Neuronal stem cell (in vitro differentiated cells): ENCODE measurements around the gene CAMKK2.
A peak's percentile ranks its signal among the peaks of the same experiment; 100 is the strongest.

ENCODE experiments used
- DNase-seq: peaks from one replicate; pipeline ENCODE4 v3.0.0-alpha.2; 2013; ENCODE audit warnings: low spot score
- H2AFZ ChIP-seq: one replicate; pipeline ENCODE4 v1.6.1; 2013; ENCODE audit warnings: mild to moderate bottlenecking, low read length, inconsistent platforms
- H2AK5ac ChIP-seq: 2 replicates; pipeline ENCODE4 v1.6.1; 2013; ENCODE audit warnings: low read depth, mild to moderate bottlenecking, inconsistent platforms, low read length, moderate library complexity, mixed read lengths
- H2BK120ac ChIP-seq: 2 replicates; pipeline ENCODE4 v1.6.1; 2013; ENCODE audit warnings: low read depth, mild to moderate bottlenecking, inconsistent platforms, low read length, moderate library complexity, mixed read lengths
- H2BK12ac ChIP-seq: one replicate; pipeline ENCODE4 v1.6.1; 2013; ENCODE audit warnings: low read length, inconsistent platforms
- H2BK15ac ChIP-seq: 2 replicates; pipeline ENCODE4 v1.6.1; 2013; ENCODE audit warnings: mild to moderate bottlenecking, low read length, inconsistent platforms, mixed read lengths
- H2BK5ac ChIP-seq: one replicate; pipeline ENCODE4 v1.6.1; 2013; ENCODE audit warnings: inconsistent platforms, mild to moderate bottlenecking, low read length, moderate library complexity
- H3K14ac ChIP-seq: one replicate; pipeline ENCODE4 v1.6.1; 2013; ENCODE audit warnings: low read length, inconsistent platforms
- H3K18ac ChIP-seq: 2 replicates; pipeline ENCODE4 v1.6.1; 2013; ENCODE audit warnings: low read length, inconsistent platforms
- H3K23ac ChIP-seq: 2 replicates; pipeline ENCODE4 v1.6.1; 2013; ENCODE audit warnings: low read depth, mild to moderate bottlenecking, mixed read lengths, low read length, inconsistent platforms; ENCODE audit not compliant: poor library complexity
- H3K27ac ChIP-seq: replicated peaks from 3 replicates; pipeline ENCODE4 v1.5.1; 2013; ENCODE audit warnings: low read length, inconsistent platforms
- H3K27me3 ChIP-seq, 3 experiments: 2 replicates each; pipeline ENCODE4 v1.6.1; 2013; ENCODE audit warnings: low read length in 3 of 3, mild to moderate bottlenecking in 2 of 3, inconsistent platforms in 1 of 3, low read depth in 1 of 3, mixed read lengths in 1 of 3, moderate library complexity in 1 of 3; ENCODE audit not compliant: control insufficient read depth in 3 of 3, insufficient read depth in 3 of 3
- H3K36me3 ChIP-seq, 2 donors: replicated peaks in 1 of 2; 2 replicates each; pipeline ENCODE4 v1.6.1; 2013; ENCODE audit warnings: low read length in 2 of 2; ENCODE audit not compliant: control insufficient read depth in 2 of 2, insufficient read depth in 2 of 2
- H3K4ac ChIP-seq: 2 replicates; pipeline ENCODE4 v1.6.1; 2013; ENCODE audit warnings: inconsistent platforms, mild to moderate bottlenecking, low read length, moderate library complexity
- H3K4me1 ChIP-seq, 2 donors: 1 replicate in 1 of 2; 2 replicates in 1 of 2; pipeline ENCODE4 v1.6.1; 2013; ENCODE audit warnings: low read length in 2 of 2, low read depth in 1 of 2; ENCODE audit not compliant: control insufficient read depth in 2 of 2, insufficient read depth in 1 of 2
- H3K4me2 ChIP-seq: one replicate; pipeline ENCODE4 v1.6.1; 2013; ENCODE audit warnings: mild to moderate bottlenecking, low read length, inconsistent platforms; ENCODE audit not compliant: insufficient read depth, poor library complexity, severe bottlenecking
- H3K4me3 ChIP-seq, 2 donors: 2 replicates each; pipeline ENCODE4 v1.5.1; 2013; ENCODE audit warnings: low read length in 2 of 2, mild to moderate bottlenecking in 2 of 2, inconsistent platforms in 1 of 2, moderate library complexity in 1 of 2
- H3K79me1 ChIP-seq: one replicate; pipeline ENCODE4 v1.6.1; 2013; ENCODE audit warnings: low read depth, mild to moderate bottlenecking, inconsistent platforms, low read length, moderate library complexity
- H3K9ac ChIP-seq: one replicate; pipeline ENCODE4 v1.6.1; 2013; ENCODE audit warnings: mild to moderate bottlenecking, low read depth, low read length, inconsistent platforms; ENCODE audit not compliant: poor library complexity
- H3K9me3 ChIP-seq, 2 donors: replicated peaks in 1 of 2; 2 replicates each; pipeline versions ENCODE3 to v1.6.1; 2013; ENCODE audit warnings: low read length in 2 of 2, mild to moderate bottlenecking in 2 of 2, inconsistent platforms in 1 of 2, low read depth in 1 of 2, mixed read lengths in 1 of 2, moderate library complexity in 1 of 2; ENCODE audit not compliant: control insufficient read depth in 2 of 2, insufficient read depth in 1 of 2
- H4K8ac ChIP-seq: one replicate; pipeline ENCODE4 v1.6.1; 2013; ENCODE audit warnings: low read depth, mild to moderate bottlenecking, inconsistent platforms, low read length, moderate library complexity
- H4K91ac ChIP-seq: one replicate; pipeline ENCODE4 v1.6.1; 2013; ENCODE audit warnings: low read length, low read depth, mild to moderate bottlenecking, inconsistent platforms; ENCODE audit not compliant: poor library complexity
- WGBS, 2 donors: extraction: QIAGEN DNeasy Blood & Tissue Kit; methylation state at CpG; one replicate each; pipeline ENCODE4 v1.1.7; 2013; ENCODE audit warnings: missing lambda C conversion rate in 2 of 2, mixed read lengths in 1 of 2; ENCODE audit not compliant: insufficient read length in 2 of 2, insufficient replicate concordance in 1 of 2; ENCODE audit errors: extremely low coverage in 2 of 2; 5-methylcytosine and 5-hydroxymethylcytosine counted together

CAMKK2 gene

GRCh38 chr12:121295116-121295745 is 1.3 kb downstream of the CAMKK2 start:
- peaks cover 9% of the 10 kb centered on the region for H3K79me1 ChIP-seq
- H2BK12ac ChIP-seq, result no peak overlapping the region
- H3K9me3 ChIP-seq, result no peaks in the 10 kb centered on the region
- no peak overlapping the region for H4K8ac ChIP-seq
- no peak overlapping the region for H3K23ac ChIP-seq
- H3K14ac ChIP-seq, result no peak overlapping the region
- no peaks in the 10 kb centered on the region for H3K27me3 ChIP-seq
- H3K4me3 ChIP-seq, result peak overlapping the region; percentile 91 to 99
- H3K18ac ChIP-seq, result peak overlapping the region; percentile 97
- no peak overlapping the region for H2AK5ac ChIP-seq
- H2BK120ac ChIP-seq, result no peak overlapping the region
- peak; percentile 33 for DNase-seq
- no peak overlapping the region for H3K27ac ChIP-seq
- no peak overlapping the region for H2BK15ac ChIP-seq
- peak overlapping the region; percentile 92 for H2AFZ ChIP-seq
- H3K4ac ChIP-seq, result no peak overlapping the region
- WGBS, 2 donors, result no CpG with 5 or more reads among the region's 7 CpGs
- H3K9ac ChIP-seq, result peak overlapping the region; percentile 98
- peak overlapping the region; percentile 95 for H3K4me2 ChIP-seq
- H4K91ac ChIP-seq, result no peak overlapping the region
- peaks cover 7% of the 10 kb centered on the region in 2 donors for H3K4me1 ChIP-seq
- H2BK5ac ChIP-seq, result no peak overlapping the region
- H3K36me3 ChIP-seq, result peaks cover 3 to 25% of the 10 kb centered on the region in 2 donors

GRCh38 chr12:121294151-121294889 is 2.2 kb downstream of the CAMKK2 start:
- H4K91ac ChIP-seq, result no peak overlapping the region
- H4K8ac ChIP-seq, result no peak overlapping the region
- no peak overlapping the region for H2BK5ac ChIP-seq
- no peak overlapping the region for H3K18ac ChIP-seq
- H3K4me3 ChIP-seq, result no peak overlapping the region
- H2BK15ac ChIP-seq, result no peak overlapping the region
- no peaks in the 10 kb centered on the region for H3K9me3 ChIP-seq
- H3K27ac ChIP-seq, result no peak overlapping the region
- WGBS, 2 donors, result no CpG with 5 or more reads among the region's 10 CpGs
- H3K36me3 ChIP-seq, result peaks cover 3 to 29% of the 10 kb centered on the region in 2 donors
- no peak for DNase-seq
- no peak overlapping the region for H3K4me2 ChIP-seq
- H2BK12ac ChIP-seq, result no peak overlapping the region
- H2AFZ ChIP-seq, result no peak overlapping the region
- no peak overlapping the region for H2AK5ac ChIP-seq
- no peaks in the 10 kb centered on the region for H3K27me3 ChIP-seq
- no peak overlapping the region for H3K23ac ChIP-seq
- no peak overlapping the region for H3K4ac ChIP-seq
- H3K4me1 ChIP-seq, result peaks cover 7% of the 10 kb centered on the region in 2 donors
- no peak overlapping the region for H3K14ac ChIP-seq
- no peak overlapping the region for H2BK120ac ChIP-seq
- H3K9ac ChIP-seq, result no peak overlapping the region
- peaks cover 9% of the 10 kb centered on the region for H3K79me1 ChIP-seq

GRCh38 chr12:121293603-121294002 is 2.9 kb downstream of the CAMKK2 start:
- DNase-seq, result no peak
- no peak overlapping the region for H3K9ac ChIP-seq

GRCh38 chr12:121290410-121290809 is 6.1 kb downstream of the CAMKK2 start:
- H3K23ac ChIP-seq, result no peak overlapping the region
- no peak overlapping the region for H3K18ac ChIP-seq
- H3K4ac ChIP-seq, result no peak overlapping the region
- DNase-seq, result no peak
- H3K27me3 ChIP-seq, result no peaks in the 10 kb centered on the region
- H3K36me3 ChIP-seq, result peaks cover 3 to 29% of the 10 kb centered on the region in 2 donors
- H3K4me2 ChIP-seq, result no peak overlapping the region
- no peak overlapping the region for H2AK5ac ChIP-seq
- H3K4me3 ChIP-seq, result no peak overlapping the region
- H3K9ac ChIP-seq, result no peak overlapping the region
- H3K9me3 ChIP-seq, result no peaks in the 10 kb centered on the region
- H3K4me1 ChIP-seq, result peaks cover 4 to 7% of the 10 kb centered on the region in 2 donors
- H2BK5ac ChIP-seq, result no peak overlapping the region
- H3K27ac ChIP-seq, result no peak overlapping the region
- H4K8ac ChIP-seq, result no peak overlapping the region
- WGBS, 2 donors, result no CpG with 5 or more reads among the region's 5 CpGs
- no peak overlapping the region for H2BK15ac ChIP-seq
- no peak overlapping the region for H2BK12ac ChIP-seq
- no peak overlapping the region for H3K14ac ChIP-seq
- H2AFZ ChIP-seq, result no peak overlapping the region
- H3K79me1 ChIP-seq, result peaks cover 1% of the 10 kb centered on the region
- no peak overlapping the region for H2BK120ac ChIP-seq
- H4K91ac ChIP-seq, result no peak overlapping the region

More at GRCh38 chr12:121293603-121294002, 2.9 kb downstream of the CAMKK2 start:
- no CpG with 5 or more reads among the region's 4 CpGs for WGBS, 2 donors
- no peak overlapping the region for H2BK15ac ChIP-seq
- no peak overlapping the region for H2BK120ac ChIP-seq
- H3K79me1 ChIP-seq, result peaks cover 9% of the 10 kb centered on the region
- no peak overlapping the region for H2BK12ac ChIP-seq
- no peaks in the 10 kb centered on the region for H3K27me3 ChIP-seq
- no peak overlapping the region for H2AK5ac ChIP-seq
- H4K8ac ChIP-seq, result no peak overlapping the region
- H3K27ac ChIP-seq, result no peak overlapping the region
- H3K36me3 ChIP-seq, result peaks cover 3 to 29% of the 10 kb centered on the region in 2 donors
- H3K4ac ChIP-seq, result no peak overlapping the region
- H3K4me1 ChIP-seq, result peaks cover 7% of the 10 kb centered on the region in 2 donors
- H4K91ac ChIP-seq, result no peak overlapping the region
- no peak overlapping the region for H2AFZ ChIP-seq
- no peak overlapping the region for H3K4me3 ChIP-seq
- H3K14ac ChIP-seq, result no peak overlapping the region
- H3K23ac ChIP-seq, result no peak overlapping the region
- no peaks in the 10 kb centered on the region for H3K9me3 ChIP-seq
- H3K4me2 ChIP-seq, result no peak overlapping the region
- peak overlapping the region; percentile 48 for H3K18ac ChIP-seq
- H2BK5ac ChIP-seq, result no peak overlapping the region
